Stomach (tissue), 9 donors: ENCODE data around the gene CLIC5. TPM values are rescaled to one million over a fixed set of nuclear protein-coding genes. Genes with fewer than 3 reads are reported as not detected.

Experiments used
- DNase-seq, 2 donors: peaks; one replicate each; pipeline versions ENCODE4 v3.0.0 to v3.0.0-alpha.2; 2013 to 2019
- H3K27ac ChIP-seq, 5 donors: fragments of 200-600 bp in 4 of 5; sonication (generic) in 4 of 5; one replicate each; pipeline ENCODE4 v1.5.1; 2013 to 2019; ENCODE audit warnings: mild to moderate bottlenecking in 1 of 5, moderate library complexity in 1 of 5
- H3K27me3 ChIP-seq, 3 donors: fragments of 200-600 bp; sonication (generic); one replicate each; pipeline ENCODE4 v1.5.1; 2017 to 2019; ENCODE audit warnings: mixed run types in 1 of 3
- H3K36me3 ChIP-seq, 4 donors: fragments of 200-600 bp; sonication (generic); 1 replicate in 3 of 4; 2 replicates in 1 of 4; pipeline ENCODE4 v1.5.1; 2016 to 2019
- H3K4me1 ChIP-seq, 4 donors: fragments of 200-600 bp; sonication (generic); one replicate each; pipeline ENCODE4 v1.5.1; 2016 to 2019
- H3K4me3 ChIP-seq, 4 donors: fragments of 200-600 bp; sonication (generic) in 3 of 4; one replicate each; pipeline ENCODE4 v1.5.1; 2016 to 2019; ENCODE audit warnings: mild to moderate bottlenecking in 1 of 4
- H3K9me3 ChIP-seq, 4 donors: fragments of 200-600 bp; sonication (generic); one replicate each; pipeline ENCODE4 v1.5.1; 2016 to 2019
- EP300 ChIP-seq: sonication (generic); formaldehyde crosslinking; IDR thresholded peaks from one replicate; pipeline ENCODE4 v1.6.1; 2017; ENCODE audit warnings: antibody characterized with exemption
- POLR2A ChIP-seq, 4 donors: fragments of 450-650 bp; IDR thresholded peaks; one replicate each; pipeline ENCODE4 v1.6.1; 2016; ENCODE audit warnings: antibody characterized with exemption in 4 of 4, control low read depth in 2 of 4, mild to moderate bottlenecking in 1 of 4, moderate library complexity in 1 of 4
- POLR2AphosphoS5 ChIP-seq, 3 donors: sonication (generic); formaldehyde crosslinking; IDR thresholded peaks; one replicate each; pipeline ENCODE4 v1.6.1; 2016; ENCODE audit warnings: antibody characterized with exemption in 3 of 3
- WGBS, 5 donors: extraction: QIAGEN DNeasy Blood & Tissue Kit in 3 of 5; methylation state at CpG; one replicate each; pipeline versions ENCODE4 v1.1.5 to v1.1.7; 2013 to 2018; 5-methylcytosine and 5-hydroxymethylcytosine counted together
- intact Hi-C: fragments of 100-400 bp; cut with DNase I; formaldehyde crosslinking; loops from one replicate; pipeline ENCODE4 v1.15.1; 2023; ENCODE audit warnings: low total_unique reads
- polyA plus RNA-seq, 3 donors: library from polyadenylated mRNA; stranded (reverse); fragments of 200-250 nt; gene quantifications; one replicate each; pipeline ENCODE4 v1.2.3, GENCODE V29; 2013
- total RNA-seq, 5 donors: library from RNA; depleted of rRNA; stranded (reverse); fragments of >200 nt; gene quantifications; one replicate each; pipeline versions ENCODE4 v1.1.0 to v1.2.3, GENCODE V29; 2014 to 2016
- TF ChIP-seq, protein P1 (sequence below), 7 experiments: fragments of 450-650 bp in 4 of 7; fragments of 200-600 bp in 3 of 7; sonication (generic) in 3 of 7; IDR thresholded peaks; one replicate each; pipeline ENCODE4 v1.5.1; 2016 to 2019; ENCODE audit warnings: antibody characterized with exemption in 7 of 7, control low read depth in 2 of 7, mild to moderate bottlenecking in 1 of 7
- donor health status: healthy with polysubstance abuse.
- donor health status: Bipolar disorder and iron deficiency.
- donor health status: healthy.

CLIC5 gene
- total and polyA plus RNA-seq, 8 donors: 0.19 to 30.4 (median 2.0) TPM; not detected in 1

DNA sequence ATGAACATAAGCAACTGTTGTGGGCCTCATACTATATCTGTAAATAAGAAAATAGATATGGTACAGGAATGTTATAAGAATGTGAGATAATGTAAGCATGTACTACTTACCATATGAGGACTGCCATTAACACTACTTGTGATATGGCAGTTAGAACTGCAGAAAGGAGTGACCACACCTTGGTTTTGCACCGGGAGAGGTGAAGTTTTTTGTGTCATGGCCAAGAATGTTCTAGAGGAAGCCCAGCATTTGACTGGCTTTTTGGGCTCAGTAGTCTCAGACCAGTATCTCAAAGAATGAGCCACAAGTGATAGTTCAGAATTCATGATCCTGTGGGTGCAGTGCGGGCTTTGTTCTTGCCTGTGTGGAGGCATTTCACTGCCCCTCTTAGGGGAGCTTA lies 123.5 kb downstream of the CLIC5 start:
- Histone ChIP-seq H3K27me3 (no peaks in the 10 kb centered on the region), H3K9me3 (no peaks in the 10 kb centered on the region), H3K27ac (no peak overlapping the region), H3K4me3 (no peak overlapping the region), H3K4me1 (no peaks in the 10 kb centered on the region), H3K36me3 (no peaks in the 10 kb centered on the region)
- 82 to 100% (median 91%) methylated on average over 2 of the region's 2 CpGs for WGBS, 5 donors
- TF ChIP-seq POLR2AphosphoS5 (IDR thresholded peaks at IDR 0.05): no peak
- no peak for TF ChIP-seq POLR2A (IDR thresholded peaks at IDR 0.05)
- DNase-seq: no peak
- intact Hi-C loops: no loop called here

DNA sequence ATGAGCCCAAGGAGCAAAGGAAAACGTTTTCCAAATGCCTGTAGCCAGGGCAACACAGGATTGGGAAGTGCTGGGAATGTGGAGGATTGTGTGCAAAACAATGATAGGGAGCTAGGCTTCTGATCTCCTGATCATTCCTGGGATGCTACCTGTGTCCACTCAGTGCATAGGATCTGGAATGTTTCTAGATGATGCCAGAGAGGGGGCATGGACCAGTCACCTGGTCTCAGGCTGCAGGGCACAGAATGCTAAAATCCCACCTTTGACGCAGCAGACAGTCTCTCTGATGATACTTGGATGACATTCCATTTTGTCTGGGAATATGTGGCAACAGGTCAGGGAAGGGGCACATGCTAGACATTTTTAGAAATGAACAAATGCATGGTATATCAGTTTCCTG lies 128.9 kb downstream of the CLIC5 start:
- H3K27ac ChIP-seq: no peak overlapping the region
- no peaks in the 10 kb centered on the region for H3K9me3 ChIP-seq
- peaks cover 0 to 8% (median 0%) of the 10 kb centered on the region in 3 donors for H3K27me3 ChIP-seq
- intact Hi-C loops: no loop called here
- no peak for DNase-seq
- H3K4me1 ChIP-seq: no peaks in the 10 kb centered on the region
- no peaks in the 10 kb centered on the region for H3K36me3 ChIP-seq
- WGBS, 5 donors: 8 to 60% (median 53%) methylated on average over 1 to 2 of the region's 2 CpGs
- no peak for TF ChIP-seq POLR2A (IDR thresholded peaks at IDR 0.05)
- TF ChIP-seq, protein P1, sequence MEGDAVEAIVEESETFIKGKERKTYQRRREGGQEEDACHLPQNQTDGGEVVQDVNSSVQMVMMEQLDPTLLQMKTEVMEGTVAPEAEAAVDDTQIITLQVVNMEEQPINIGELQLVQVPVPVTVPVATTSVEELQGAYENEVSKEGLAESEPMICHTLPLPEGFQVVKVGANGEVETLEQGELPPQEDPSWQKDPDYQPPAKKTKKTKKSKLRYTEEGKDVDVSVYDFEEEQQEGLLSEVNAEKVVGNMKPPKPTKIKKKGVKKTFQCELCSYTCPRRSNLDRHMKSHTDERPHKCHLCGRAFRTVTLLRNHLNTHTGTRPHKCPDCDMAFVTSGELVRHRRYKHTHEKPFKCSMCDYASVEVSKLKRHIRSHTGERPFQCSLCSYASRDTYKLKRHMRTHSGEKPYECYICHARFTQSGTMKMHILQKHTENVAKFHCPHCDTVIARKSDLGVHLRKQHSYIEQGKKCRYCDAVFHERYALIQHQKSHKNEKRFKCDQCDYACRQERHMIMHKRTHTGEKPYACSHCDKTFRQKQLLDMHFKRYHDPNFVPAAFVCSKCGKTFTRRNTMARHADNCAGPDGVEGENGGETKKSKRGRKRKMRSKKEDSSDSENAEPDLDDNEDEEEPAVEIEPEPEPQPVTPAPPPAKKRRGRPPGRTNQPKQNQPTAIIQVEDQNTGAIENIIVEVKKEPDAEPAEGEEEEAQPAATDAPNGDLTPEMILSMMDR (IDR thresholded peaks at IDR 0.05): no peak
- no peak for TF ChIP-seq EP300
- TF ChIP-seq POLR2AphosphoS5 (IDR thresholded peaks at IDR 0.05): no peak
- H3K4me3 ChIP-seq: no peak overlapping the region

DNA sequence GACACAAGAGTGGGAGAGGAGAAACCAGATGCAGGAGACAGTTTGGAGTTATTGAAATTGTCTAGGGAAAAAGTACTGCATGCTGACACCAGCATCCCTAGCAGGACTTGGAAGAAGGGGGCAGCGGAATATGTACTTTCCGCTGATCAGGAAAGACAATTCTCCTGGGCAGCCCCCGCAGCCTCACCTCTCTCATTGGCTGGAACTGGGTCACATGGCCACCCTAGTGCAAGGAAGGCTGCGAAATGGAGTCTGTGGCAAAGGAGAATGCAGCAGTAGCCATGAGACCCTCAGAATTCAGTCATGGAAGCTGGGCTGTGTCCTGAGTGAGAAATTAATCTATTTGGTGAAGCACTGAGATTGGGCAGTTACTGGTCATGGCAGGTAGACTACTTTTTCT lies 131.3 kb downstream of the CLIC5 start:
- 67 to 95% (median 75%) methylated on average over 4 of the region's 4 CpGs for WGBS, 5 donors
- peaks cover 0 to 8% (median 0%) of the 10 kb centered on the region in 3 donors for H3K27me3 ChIP-seq
- H3K9me3 ChIP-seq: no peaks in the 10 kb centered on the region
- peaks cover 0 to 8% (median 0%) of the 10 kb centered on the region in 4 donors for H3K4me1 ChIP-seq
- TF ChIP-seq, protein P1 (IDR thresholded peaks at IDR 0.05): no peak
- TF ChIP-seq EP300 (no peak), POLR2AphosphoS5 (IDR thresholded peaks at IDR 0.05) (no peak), POLR2A (IDR thresholded peaks at IDR 0.05) (no peak)
- no peak overlapping the region for H3K4me3 ChIP-seq
- no peak for DNase-seq
- intact Hi-C loops: no loop called here
- H3K27ac ChIP-seq: no peak overlapping the region
- H3K36me3 ChIP-seq: no peaks in the 10 kb centered on the region

DNA sequence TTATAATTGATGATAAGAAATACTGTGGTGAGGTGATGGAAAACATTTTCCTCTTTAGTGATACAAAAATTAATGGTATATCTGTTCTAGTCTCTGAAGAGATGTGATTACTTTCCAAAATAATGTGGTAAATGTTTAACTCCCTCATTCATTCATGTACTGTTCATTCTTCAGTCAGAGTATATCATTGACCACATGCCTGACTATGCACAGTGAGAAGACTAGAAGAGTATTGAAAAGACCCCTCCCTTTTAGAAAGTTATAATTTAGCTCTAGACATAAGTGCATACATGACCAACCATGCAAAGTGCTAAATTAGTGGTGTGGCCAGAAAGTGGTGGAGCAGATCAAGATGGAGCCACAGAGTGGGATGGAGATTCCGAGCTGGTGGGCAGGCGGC lies 133.0 kb downstream of the CLIC5 start:
- peaks cover 0 to 8% (median 0%) of the 10 kb centered on the region in 4 donors for H3K4me1 ChIP-seq
- no peaks in the 10 kb centered on the region for H3K36me3 ChIP-seq
- H3K9me3 ChIP-seq: no peaks in the 10 kb centered on the region
- TF ChIP-seq POLR2A (IDR thresholded peaks at IDR 0.05) (no peak), POLR2AphosphoS5 (IDR thresholded peaks at IDR 0.05) (no peak), EP300 (no peak)
- TF ChIP-seq, protein P1 (IDR thresholded peaks at IDR 0.05): no peak
- WGBS, 5 donors: 98 to 100% (median 100%) methylated on average over 2 of the region's 2 CpGs
- H3K4me3 ChIP-seq: no peak overlapping the region
- no peak overlapping the region for H3K27ac ChIP-seq
- DNase-seq: no peak
- intact Hi-C loops: no loop called here
- peaks cover 0 to 8% (median 0%) of the 10 kb centered on the region in 3 donors for H3K27me3 ChIP-seq

GRCh38 chr6:45881705-45882467 lies 133.8 kb downstream of the CLIC5 start:
- 81 to 95% (median 82%) methylated on average over 3 of the region's 3 CpGs for WGBS, 5 donors
- intact Hi-C loops: no loop called here
- no peak overlapping the region for H3K27ac ChIP-seq
- H3K4me3 ChIP-seq: no peak overlapping the region
- no peaks in the 10 kb centered on the region for H3K36me3 ChIP-seq
- peaks cover 0 to 8% (median 0%) of the 10 kb centered on the region in 3 donors for H3K27me3 ChIP-seq
- H3K4me1 ChIP-seq: peaks cover 0 to 8% (median 0%) of the 10 kb centered on the region in 4 donors
- no peaks in the 10 kb centered on the region for H3K9me3 ChIP-seq
- no peak for DNase-seq
- TF ChIP-seq, protein P1 (IDR thresholded peaks at IDR 0.05): no peak
- no peak for TF ChIP-seq POLR2AphosphoS5 (IDR thresholded peaks at IDR 0.05)
- TF ChIP-seq POLR2A (IDR thresholded peaks at IDR 0.05): no peak
- no peak for TF ChIP-seq EP300
